ENCODE results near the gene TDRD5. TPM values are rescaled to one million over a fixed set of nuclear protein-coding genes. Genes with fewer than 3 reads are reported as not detected.

The TDRD5 gene
- not detected in 2 replicates for total RNA-seq

GRCh38 chr1:179591592-179592580 is at the start of gene TDRD5:
Gene TDRD5, plus strand, starts transcription at chr1:179591832. Its CDS starts 784 bp downstream, at chr1:179592616.

GRCh38 chr1:179575497-179576314 is 15.9 kb upstream of the TDRD5 start, which contains the start of gene NPHS2:
Gene NPHS2, minus strand, starts transcription at chr1:179575948. Its CDS starts 84 bp downstream, at chr1:179575864.

Other genes with a start within 250 kb of the TDRD5 start
- gene AXDND1, start 225.9 kb upstream of the TDRD5 start, total RNA-seq, result not detected in 2 replicates
- not detected in 2 replicates for gene NPHS2, start 15.9 kb upstream of the TDRD5 start, total RNA-seq
- gene FAM163A, start 151.5 kb downstream of the TDRD5 start, total RNA-seq, result not detected in 2 replicates